GM21528 (cell line): ENCODE data around the gene MAMLD1.

Experiments used
- ATAC-seq: cut with Tn5 transposase; IDR thresholded peaks from one replicate; pipeline ENCODE4 v1.9.1; 2021; ENCODE audit warnings: mild to moderate bottlenecking, moderate library complexity; ENCODE audit not compliant: unreplicated experiment, low FRiP score

Gene MAMLD1

GRCh38 chrX:150405006-150405405 is 41.9 kb downstream of the MAMLD1 start:
- no peak for ATAC-seq

GRCh38 chrX:150405576-150405975 is 42.5 kb downstream of the MAMLD1 start:
- ATAC-seq = no peak

GRCh38 chrX:150406596-150406995 is 43.5 kb downstream of the MAMLD1 start:
- no peak for ATAC-seq

GRCh38 chrX:150408007-150408406 is 44.9 kb downstream of the MAMLD1 start:
- ATAC-seq = no peak

GRCh38 chrX:150408561-150408960 is 45.4 kb downstream of the MAMLD1 start:
- ATAC-seq = no peak

- no peak for ATAC-seq
Measured at GRCh38 chrX:150409486-150409885, 46.4 kb downstream of the MAMLD1 start.

- ATAC-seq = no peak
Measured at GRCh38 chrX:150409964-150410363, 46.8 kb downstream of the MAMLD1 start.

- no peak for ATAC-seq
Measured at GRCh38 chrX:150410513-150410912, 47.4 kb downstream of the MAMLD1 start.

- ATAC-seq = no peak
Measured at GRCh38 chrX:150411656-150412055, 48.5 kb downstream of the MAMLD1 start.

- no peak for ATAC-seq
Measured at GRCh38 chrX:150414228-150414627, 51.1 kb downstream of the MAMLD1 start.

GRCh38 chrX:150416469-150416868 is 53.4 kb downstream of the MAMLD1 start:
- no peak for ATAC-seq

- no peak for ATAC-seq
Measured at GRCh38 chrX:150421816-150422215, 58.7 kb downstream of the MAMLD1 start.

GRCh38 chrX:150429594-150429993 is 66.5 kb downstream of the MAMLD1 start:
- no peak for ATAC-seq

- no peak for ATAC-seq
Measured at GRCh38 chrX:150436195-150436594, 73.1 kb downstream of the MAMLD1 start.

GRCh38 chrX:150438165-150438564 is 75.0 kb downstream of the MAMLD1 start:
- no peak for ATAC-seq

GRCh38 chrX:150446151-150446550 is 83.0 kb downstream of the MAMLD1 start:
- no peak for ATAC-seq

GRCh38 chrX:150446995-150447394 is 83.9 kb downstream of the MAMLD1 start:
- no peak for ATAC-seq

GRCh38 chrX:150449313-150449712 is 86.2 kb downstream of the MAMLD1 start:
- no peak for ATAC-seq

- ATAC-seq = no peak
Measured at GRCh38 chrX:150450519-150451177, 87.5 kb downstream of the MAMLD1 start.

- ATAC-seq = no peak
Measured at GRCh38 chrX:150451953-150452352, 88.8 kb downstream of the MAMLD1 start.

GRCh38 chrX:150454083-150454482 is 91.0 kb downstream of the MAMLD1 start:
- no peak for ATAC-seq

GRCh38 chrX:150454508-150455214 is 91.5 kb downstream of the MAMLD1 start:
- ATAC-seq = no peak
